ENCODE data around the gene CD8B. TPM values are rescaled to one million over a fixed set of nuclear protein-coding genes. Genes with fewer than 3 reads are reported as not detected.

The CD8B gene
- total RNA-seq: 0.71 TPM

DNA sequence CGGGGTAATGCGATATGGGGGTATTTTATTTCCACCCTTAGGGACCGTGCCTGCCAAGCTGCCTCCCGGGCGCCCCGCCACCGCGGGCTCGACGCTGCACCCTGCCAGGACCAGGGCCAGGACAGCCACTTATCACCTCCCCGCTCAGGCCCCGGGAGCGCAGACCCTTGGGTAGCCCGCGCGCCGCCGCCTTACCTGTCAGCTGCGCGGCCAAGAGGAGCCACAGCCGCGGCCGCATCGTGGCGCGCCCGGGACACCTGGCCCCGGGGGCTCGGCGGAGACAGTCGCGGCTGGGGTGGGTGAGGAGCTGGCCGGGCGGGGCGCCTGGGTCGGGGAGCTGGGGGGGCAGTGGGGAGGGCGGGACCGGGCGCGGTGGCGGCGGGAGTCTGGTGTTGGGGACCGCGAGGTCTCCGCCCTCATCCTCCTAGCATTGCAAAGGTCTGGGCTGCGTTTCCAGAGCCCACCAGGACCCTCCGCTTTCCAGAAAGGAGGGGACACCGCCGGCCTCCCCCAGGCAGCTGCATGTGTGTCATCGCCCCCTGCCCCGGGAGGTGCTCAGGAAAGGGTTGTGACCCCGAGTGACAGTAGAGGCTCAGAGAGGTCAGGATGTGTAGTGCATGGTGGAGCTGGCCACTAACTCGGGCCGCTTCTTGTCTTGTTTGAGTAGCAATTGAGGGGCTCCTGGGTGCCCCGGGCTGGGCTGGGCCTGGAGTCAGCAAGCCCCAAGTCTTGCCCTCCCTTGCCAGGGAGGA, at the start of gene CD8B:
Gene CD8B, minus strand, starts transcription at position 259 of the 752 bp plus-strand sequence. Its CDS starts 21 bp downstream, at position 238.

DNA sequence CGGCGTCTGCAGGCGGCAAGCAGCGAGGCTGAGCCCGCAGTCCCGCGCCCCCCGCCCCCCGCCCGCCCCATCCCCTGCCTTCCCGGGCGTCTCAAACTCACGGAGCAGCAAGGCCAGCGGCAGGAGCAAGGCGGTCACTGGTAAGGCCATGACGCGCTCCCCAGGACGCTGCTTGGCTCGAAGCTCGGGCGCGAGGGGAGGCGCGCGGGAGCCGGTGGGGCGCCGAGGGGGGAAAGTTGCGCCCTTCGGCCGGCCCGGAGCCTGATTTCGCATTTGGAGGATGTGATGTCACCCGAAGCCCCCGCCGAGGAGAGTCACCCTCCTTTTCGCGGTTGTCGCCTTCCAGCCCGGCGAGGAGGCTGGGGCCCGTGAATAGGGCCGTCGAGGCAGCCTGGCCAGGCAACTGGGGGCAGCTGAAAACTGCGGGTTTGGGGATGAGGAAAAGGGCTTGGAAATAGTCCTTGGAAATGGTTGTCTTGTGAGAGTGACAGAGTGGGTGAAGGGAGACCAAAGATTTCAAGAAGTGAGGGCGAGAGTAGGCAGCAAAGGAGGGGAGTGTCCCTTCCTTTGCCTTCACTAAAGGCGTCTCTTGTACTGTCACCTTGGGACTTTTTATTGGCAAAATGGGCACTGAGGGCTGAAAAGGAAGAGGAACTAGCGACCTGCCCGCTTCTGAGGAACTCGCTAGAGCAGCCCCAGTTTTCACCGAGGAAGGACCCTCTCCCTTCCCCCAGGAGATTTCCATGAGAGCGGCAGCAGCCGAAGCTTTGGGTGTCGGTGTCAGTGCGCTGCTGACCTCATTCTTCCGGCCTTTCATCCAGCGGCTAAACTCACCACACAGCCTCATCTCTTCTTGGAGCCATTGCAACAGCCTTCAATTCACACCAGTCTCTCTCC, 70.8 kb downstream of the CD8B start, which contains the start of gene CD8A:
Gene CD8A, minus strand, starts transcription at position 238 of the 897 bp plus-strand sequence. Its CDS starts 88 bp downstream, at position 150.

Other genes starting within 250 kb of the CD8B start
- gene RNF103, start 238.0 kb downstream of the CD8B start, total RNA-seq: 45.1 TPM
- 93.2 TPM for gene RMND5A, start 141.6 kb downstream of the CD8B start, total RNA-seq
- gene CD8A, start 71.0 kb downstream of the CD8B start, total RNA-seq: 0.27 TPM
- gene RGPD1, start 80.2 kb upstream of the CD8B start, total RNA-seq: 8.6 TPM
- 16.7 TPM for gene PLGLB1, start 160.0 kb upstream of the CD8B start, total RNA-seq

Data from camera-type eye (tissue), 1 donor.